Measurements from ENCODE around the gene SUCO.
A peak's percentile ranks its signal among the peaks of the same experiment; 100 is the strongest.

GRCh38 chr1:172532700-172533512, at the start of gene SUCO:
- TF ChIP-seq POLR2AphosphoS5 (IDR thresholded peaks at IDR 0.05; ENCODE audit: borderline replicate concordance, low read depth, low read length) (peak; percentile 68), EZH2 (IDR thresholded peaks at IDR 0.05) (no peak), FOXP2 (optimal IDR thresholded peaks at IDR 0.05; ENCODE audit: control extremely low read depth, extremely low read length, insufficient read depth) (no peak)

Data from SK-N-MC (cell line).